Fibroblast of skin of abdomen (primary cell): ENCODE measurements around the gene TDRD1. TPM values are rescaled to one million over a fixed set of nuclear protein-coding genes. Genes with fewer than 3 reads are reported as not detected.
A peak's percentile ranks its signal among the peaks of the same experiment; 100 is the strongest.
"Not testable (repeated sequence)": the region's sequence is repeated elsewhere in the genome, so short reads cannot be mapped to it uniquely, and the experiment has no call there.

Experiments used
- DNase-seq: peaks from one replicate; pipeline ENCODE4 v3.0.0-alpha.2; 2013
- polyA plus RNA-seq, 2 experiments: library from polyadenylated mRNA; unstranded; fragments of 120-200 nt; gene quantifications; one replicate each; pipeline ENCODE4 v1.2.1, GENCODE V29; 2013; ENCODE audit not compliant: insufficient read length in 2 of 2

Gene TDRD1
- polyA plus RNA-seq (2013, experiment 1 of 2; ENCODE audit: insufficient read length), result not detected
- not detected for polyA plus RNA-seq (2013, experiment 2 of 2; ENCODE audit: insufficient read length)

- no peak for DNase-seq
Observed at GRCh38 chr10:114179148-114179547, at the start of gene TDRD1. TSS of gene TDRD1 (plus strand) at chr10:114179353. CDS start at chr10:114187832, 8,479 bp downstream.

GRCh38 chr10:114131094-114131493 is 48.1 kb upstream of the TDRD1 start:
- no peak for DNase-seq

GRCh38 chr10:114135476-114135875 is 43.7 kb upstream of the TDRD1 start:
- no peak for DNase-seq

GRCh38 chr10:114138581-114138980 is 40.6 kb upstream of the TDRD1 start:
- no peak for DNase-seq

GRCh38 chr10:114140036-114140435 is 39.1 kb upstream of the TDRD1 start:
- DNase-seq, result no peak

- not testable (repeated sequence) for DNase-seq
Observed at GRCh38 chr10:114140827-114141226, 38.3 kb upstream of the TDRD1 start.

- DNase-seq, result no peak
Observed at GRCh38 chr10:114142018-114142417, 37.1 kb upstream of the TDRD1 start.

- DNase-seq, result no peak
Observed at GRCh38 chr10:114143160-114143559, 36.0 kb upstream of the TDRD1 start.

- not testable (repeated sequence) for DNase-seq
Observed at GRCh38 chr10:114149476-114149875, 29.7 kb upstream of the TDRD1 start.

GRCh38 chr10:114151486-114151885 is 27.7 kb upstream of the TDRD1 start:
- DNase-seq, result peak; percentile 86

GRCh38 chr10:114151892-114152291 is 27.3 kb upstream of the TDRD1 start:
- DNase-seq, result no peak

- no peak for DNase-seq
Observed at GRCh38 chr10:114157912-114158311, 21.2 kb upstream of the TDRD1 start.

GRCh38 chr10:114163062-114163461 is 16.1 kb upstream of the TDRD1 start:
- DNase-seq, result no peak

- no peak for DNase-seq
Observed at GRCh38 chr10:114166043-114166442, 13.1 kb upstream of the TDRD1 start.

GRCh38 chr10:114166494-114166893 is 12.7 kb upstream of the TDRD1 start:
- DNase-seq, result no peak

GRCh38 chr10:114167985-114168384 is 11.2 kb upstream of the TDRD1 start:
- no peak for DNase-seq

GRCh38 chr10:114168450-114169009 is 10.6 kb upstream of the TDRD1 start:
- no peak for DNase-seq

- DNase-seq, result no peak
Observed at GRCh38 chr10:114172216-114172615, 6.9 kb upstream of the TDRD1 start.

GRCh38 chr10:114172776-114173602 is 6.2 kb upstream of the TDRD1 start:
- no peak for DNase-seq

- no peak for DNase-seq
Observed at GRCh38 chr10:114173603-114173920, 5.6 kb upstream of the TDRD1 start.

- DNase-seq, result peak; percentile 83
Observed at GRCh38 chr10:114173921-114174694, 5.0 kb upstream of the TDRD1 start, which contains the start of gene CCDC186. TSS of gene CCDC186 (minus strand) at chr10:114174203. CDS start at chr10:114163268, 10,935 bp downstream.

- DNase-seq, result no peak
Observed at GRCh38 chr10:114174695-114175188, 4.4 kb upstream of the TDRD1 start.

- no peak for DNase-seq
Observed at GRCh38 chr10:114175667-114176066, 3.5 kb upstream of the TDRD1 start.
